Adipocyte (in vitro differentiated cells): Measurements from ENCODE around the gene SLC15A5.

ENCODE experiments used
- DNase-seq: peaks from one replicate; pipeline ENCODE4 v3.0.0-alpha.2; 2015; ENCODE audit warnings: low read depth
- H3K27me3 ChIP-seq: replicated peaks from 2 replicates; pipeline ENCODE4 v1.7.0; 2013; ENCODE audit warnings: mild to moderate bottlenecking, low read length, moderate library complexity; ENCODE audit not compliant: control insufficient read depth, insufficient read depth
- H3K36me3 ChIP-seq: 2 replicates; pipeline ENCODE4 v1.7.0; 2013; ENCODE audit warnings: low read length, mild to moderate bottlenecking, moderate library complexity; ENCODE audit not compliant: control insufficient read depth, insufficient read depth, severe bottlenecking
- H3K4me1 ChIP-seq: 2 replicates; pipeline ENCODE4 v1.7.0; 2013; ENCODE audit warnings: mild to moderate bottlenecking, low read length, moderate library complexity; ENCODE audit not compliant: control insufficient read depth, insufficient read depth
- H3K4me3 ChIP-seq: 2 replicates; pipeline ENCODE4 v1.7.0; 2013; ENCODE audit warnings: mild to moderate bottlenecking, low read length, moderate library complexity
- H3K9ac ChIP-seq: 2 replicates; pipeline ENCODE4 v1.7.0; 2013; ENCODE audit warnings: mild to moderate bottlenecking, low read length, moderate library complexity
- H3K9me3 ChIP-seq: 2 replicates; pipeline ENCODE4 v1.7.0; 2013; ENCODE audit warnings: mild to moderate bottlenecking, low read length, moderate library complexity; ENCODE audit not compliant: control insufficient read depth

The SLC15A5 gene

GRCh38 chr12:16261944-16262475 is 15.5 kb downstream of the SLC15A5 start:
- H3K9me3 ChIP-seq, result peaks cover 7% of the 10 kb centered on the region
- H3K27me3 ChIP-seq, result no peaks in the 10 kb centered on the region
- DNase-seq, result no peak
- no peak overlapping the region for H3K4me3 ChIP-seq
- H3K36me3 ChIP-seq, result no peaks in the 10 kb centered on the region
- H3K9ac ChIP-seq, result no peak overlapping the region
- peaks cover 33% of the 10 kb centered on the region for H3K4me1 ChIP-seq

DNA sequence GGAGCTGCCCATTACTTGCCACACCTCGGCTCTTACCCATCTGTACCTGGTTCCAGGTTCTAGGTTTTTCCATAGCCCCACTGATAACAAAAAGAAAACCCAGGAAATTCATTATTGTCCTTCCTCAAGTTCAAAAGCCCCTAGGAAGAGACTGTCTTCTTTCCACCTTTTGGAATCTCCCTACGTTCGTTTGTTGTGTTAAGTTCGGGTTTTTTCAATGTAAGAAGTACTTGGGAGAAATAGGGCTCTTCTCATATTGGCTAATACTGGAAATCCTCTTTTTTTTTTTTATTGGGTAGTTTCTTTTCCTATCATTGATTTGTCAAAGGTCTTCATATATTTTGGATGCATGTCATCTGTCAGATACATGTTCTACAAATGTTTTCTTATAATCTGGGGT is 17.3 kb downstream of the SLC15A5 start:
- Histone ChIP-seq H3K36me3 (no peaks in the 10 kb centered on the region), H3K4me3 (no peak overlapping the region), H3K9ac (no peak overlapping the region), H3K27me3 (no peaks in the 10 kb centered on the region), H3K4me1 (peaks cover 21% of the 10 kb centered on the region), H3K9me3 (peaks cover 7% of the 10 kb centered on the region)
- DNase-seq, result no peak

DNA sequence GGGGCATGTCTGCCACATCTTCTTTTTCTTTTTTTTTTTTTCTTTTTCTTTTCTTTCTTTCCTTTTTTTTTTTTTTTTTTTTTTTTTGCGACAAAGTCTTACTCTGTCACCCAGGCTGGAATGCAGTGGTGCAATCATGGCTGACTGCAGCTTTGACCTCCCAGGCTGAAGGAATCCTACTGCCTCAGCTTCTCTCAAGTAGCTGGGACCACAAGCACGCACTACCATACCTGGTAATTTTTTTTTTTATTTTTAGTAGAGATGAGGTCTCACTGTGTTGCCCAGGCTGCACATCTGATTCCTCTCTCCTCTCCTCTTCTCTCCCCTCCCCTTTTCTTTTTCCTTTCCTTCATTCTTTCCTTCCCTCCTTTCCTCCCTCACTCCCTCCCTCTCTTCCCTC is 18.5 kb downstream of the SLC15A5 start:
- no peak overlapping the region for H3K4me3 ChIP-seq
- H3K36me3 ChIP-seq, result no peaks in the 10 kb centered on the region
- H3K4me1 ChIP-seq, result peaks cover 21% of the 10 kb centered on the region
- no peak overlapping the region for H3K9ac ChIP-seq
- peaks cover 12% of the 10 kb centered on the region for H3K9me3 ChIP-seq
- H3K27me3 ChIP-seq, result no peaks in the 10 kb centered on the region
- no peak for DNase-seq

- Histone ChIP-seq H3K9ac (no peak overlapping the region), H3K9me3 (no peaks in the 10 kb centered on the region), H3K27me3 (no peaks in the 10 kb centered on the region), H3K4me3 (no peak overlapping the region), H3K4me1 (peaks cover 14% of the 10 kb centered on the region), H3K36me3 (no peaks in the 10 kb centered on the region)
- DNase-seq, result no peak
Measured at GRCh38 chr12:16246264-16246663, 31.2 kb downstream of the SLC15A5 start.

DNA sequence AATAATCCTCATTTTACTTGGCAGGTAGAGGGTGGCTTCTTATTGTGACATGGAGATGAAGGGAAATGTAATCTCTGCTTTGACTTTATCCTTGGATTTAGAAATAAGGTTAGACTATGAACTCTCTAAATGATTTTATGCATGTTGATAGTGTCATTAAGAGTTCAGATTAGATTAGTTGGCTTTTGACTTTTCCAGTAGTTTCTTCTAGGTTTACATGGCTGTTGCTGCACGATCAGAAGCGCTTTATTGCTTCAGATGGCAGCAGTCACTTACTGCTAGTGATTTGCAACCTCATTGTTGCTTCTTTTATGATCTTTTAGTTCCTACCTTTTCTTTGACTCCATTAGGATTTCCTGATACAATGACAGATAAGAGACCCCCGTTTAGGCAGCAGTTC is 32.3 kb downstream of the SLC15A5 start:
- Histone ChIP-seq H3K36me3 (no peaks in the 10 kb centered on the region), H3K4me1 (peaks cover 17% of the 10 kb centered on the region), H3K9me3 (no peaks in the 10 kb centered on the region), H3K9ac (no peak overlapping the region), H3K27me3 (no peaks in the 10 kb centered on the region), H3K4me3 (no peak overlapping the region)
- DNase-seq, result no peak

DNA sequence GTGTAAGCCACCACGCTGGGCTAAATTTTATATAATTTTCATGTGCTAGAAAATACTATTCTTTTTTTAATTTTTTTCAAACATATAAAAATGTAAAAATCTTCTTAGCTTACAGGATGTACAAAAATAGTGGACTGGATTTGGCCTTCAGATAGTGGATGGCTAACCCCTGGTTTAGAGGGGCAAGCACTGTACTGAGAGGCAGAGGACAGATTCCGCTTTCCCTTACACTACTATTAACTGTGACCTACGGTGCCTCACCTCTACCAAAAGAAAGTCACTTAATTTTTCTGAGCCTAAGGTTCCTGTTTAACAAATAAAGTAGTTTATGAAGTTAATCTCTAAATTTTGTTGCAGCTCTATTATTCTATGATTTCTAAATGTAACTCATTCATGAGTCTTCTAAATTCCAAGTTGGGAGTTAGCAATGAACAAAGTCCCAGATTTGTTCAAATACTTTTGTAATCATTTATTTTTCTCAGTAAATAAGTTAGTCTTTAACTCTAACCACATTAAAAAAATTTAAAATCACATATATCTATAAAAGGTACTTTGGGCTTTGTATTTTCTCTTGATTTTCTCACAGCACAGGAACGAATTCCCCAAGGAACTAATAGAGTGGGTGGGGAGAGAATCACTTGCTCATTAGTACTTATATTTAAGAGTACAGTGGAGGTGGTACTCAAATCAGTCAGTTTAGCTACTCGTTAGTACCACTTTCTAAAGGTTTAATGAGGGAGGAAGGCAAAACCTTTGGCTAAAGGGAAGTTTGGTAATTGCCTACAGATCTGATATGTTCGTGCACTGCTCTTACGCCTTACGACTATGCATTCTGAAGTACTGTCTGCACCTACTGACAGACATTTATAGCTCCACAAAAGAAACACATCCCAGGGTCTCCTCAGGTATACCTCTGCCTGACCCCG is 33.7 kb downstream of the SLC15A5 start:
- Histone ChIP-seq H3K9ac (no peak overlapping the region), H3K36me3 (no peaks in the 10 kb centered on the region), H3K9me3 (no peaks in the 10 kb centered on the region), H3K4me1 (peaks cover 28% of the 10 kb centered on the region), H3K4me3 (no peak overlapping the region), H3K27me3 (no peaks in the 10 kb centered on the region)
- no peak for DNase-seq

GRCh38 chr12:16241346-16241745 is 36.1 kb downstream of the SLC15A5 start:
- Histone ChIP-seq H3K36me3 (no peaks in the 10 kb centered on the region), H3K4me1 (peaks cover 39% of the 10 kb centered on the region), H3K27me3 (no peaks in the 10 kb centered on the region), H3K4me3 (peak overlapping the region; percentile 43), H3K9me3 (no peaks in the 10 kb centered on the region), H3K9ac (peak overlapping the region; percentile 61)
- no peak for DNase-seq

DNA sequence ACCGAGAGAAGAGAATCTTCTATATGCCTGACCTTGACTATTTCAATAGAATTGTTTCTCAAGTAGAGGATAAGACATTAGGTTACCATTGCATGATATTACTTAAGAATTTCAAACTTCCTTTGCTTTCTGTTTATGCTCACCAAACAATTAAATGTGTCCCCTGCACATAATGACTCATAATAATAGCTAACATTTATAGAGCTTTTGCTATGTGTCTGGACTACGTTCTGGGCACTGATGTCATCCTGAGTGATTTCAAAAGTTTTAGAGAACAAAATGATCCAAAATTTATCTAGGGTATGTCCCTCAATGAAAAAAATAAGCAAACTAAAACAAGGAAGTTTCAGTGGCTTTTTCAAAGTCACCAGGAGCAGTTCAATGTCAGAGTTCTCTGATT is 38.8 kb downstream of the SLC15A5 start:
- Histone ChIP-seq H3K4me1 (peaks cover 39% of the 10 kb centered on the region), H3K36me3 (no peaks in the 10 kb centered on the region), H3K9ac (peak overlapping the region; percentile 72), H3K9me3 (no peaks in the 10 kb centered on the region), H3K27me3 (no peaks in the 10 kb centered on the region), H3K4me3 (peak overlapping the region; percentile 4)
- DNase-seq, result no peak

- Histone ChIP-seq H3K4me3 (no peak overlapping the region), H3K27me3 (no peaks in the 10 kb centered on the region), H3K9ac (no peak overlapping the region), H3K4me1 (no peaks in the 10 kb centered on the region), H3K9me3 (peaks cover 15% of the 10 kb centered on the region), H3K36me3 (no peaks in the 10 kb centered on the region)
- DNase-seq, result no peak
Measured at GRCh38 chr12:16229676-16230075, 47.8 kb downstream of the SLC15A5 start.

DNA sequence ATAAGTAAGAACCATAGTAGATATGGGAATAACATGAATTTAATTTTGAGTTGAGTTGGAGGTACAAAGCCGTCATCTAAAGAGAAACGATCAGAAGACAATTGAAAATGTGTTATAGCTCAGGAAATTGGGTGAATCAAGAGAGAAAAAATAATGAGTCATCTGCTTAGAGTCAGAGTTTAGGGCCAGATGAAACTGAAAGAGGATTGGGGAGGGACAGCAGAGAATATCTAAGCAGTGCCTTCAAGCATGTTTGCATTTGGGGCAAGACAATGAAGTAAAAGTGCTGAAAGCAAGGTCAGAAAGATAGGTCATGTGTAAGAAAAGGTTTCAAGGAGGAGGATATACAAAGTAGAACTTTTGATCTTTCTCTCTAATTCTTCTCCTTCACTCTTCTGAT is 49.4 kb downstream of the SLC15A5 start:
- no peak overlapping the region for H3K9ac ChIP-seq
- no peaks in the 10 kb centered on the region for H3K4me1 ChIP-seq
- H3K4me3 ChIP-seq, result no peak overlapping the region
- H3K27me3 ChIP-seq, result no peaks in the 10 kb centered on the region
- no peak for DNase-seq
- H3K9me3 ChIP-seq, result peaks cover 15% of the 10 kb centered on the region
- H3K36me3 ChIP-seq, result no peaks in the 10 kb centered on the region

DNA sequence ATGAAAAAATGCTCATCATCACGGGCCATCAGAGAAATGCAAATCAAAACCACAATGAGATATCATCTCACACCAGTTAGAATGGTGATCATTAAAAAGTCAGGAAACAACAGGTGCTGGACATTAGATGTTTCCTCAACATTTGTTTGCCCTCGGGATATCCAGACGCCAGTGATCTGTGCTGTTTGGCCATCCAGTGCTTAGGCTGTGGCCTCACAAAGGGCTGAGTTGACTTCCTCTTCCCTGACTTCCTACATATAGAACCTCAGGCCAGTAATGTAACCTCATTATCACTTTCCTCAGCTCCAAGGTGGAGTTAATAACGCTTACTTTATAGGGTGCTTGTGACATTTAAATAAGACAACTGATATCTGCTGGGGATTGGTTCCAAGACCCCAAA is 51.8 kb downstream of the SLC15A5 start:
- no peaks in the 10 kb centered on the region for H3K9me3 ChIP-seq
- no peak overlapping the region for H3K4me3 ChIP-seq
- H3K27me3 ChIP-seq, result no peaks in the 10 kb centered on the region
- H3K9ac ChIP-seq, result no peak overlapping the region
- no peaks in the 10 kb centered on the region for H3K4me1 ChIP-seq
- H3K36me3 ChIP-seq, result no peaks in the 10 kb centered on the region
- DNase-seq, result no peak
